Spinal cord (tissue), 10 donors: ENCODE measurements around the gene FAM168A. TPM values are rescaled to one million over a fixed set of nuclear protein-coding genes. Genes with fewer than 3 reads are reported as not detected.

Source experiments
- DNase-seq, 6 donors: peaks; one replicate each; pipeline versions ENCODE4 v3.0.0 to v3.0.0-alpha.2; 2013 to 2015; ENCODE audit warnings: low spot score in 6 of 6, low read depth in 4 of 6
- H3K27ac ChIP-seq: one replicate; pipeline ENCODE4 v1.5.1; 2013; ENCODE audit warnings: low read depth, low read length, control low read depth
- H3K27me3 ChIP-seq: one replicate; pipeline ENCODE4 v1.6.1; 2013; ENCODE audit warnings: low read length; ENCODE audit not compliant: control insufficient read depth, insufficient read depth
- H3K36me3 ChIP-seq: one replicate; pipeline ENCODE4 v1.6.1; 2013; ENCODE audit warnings: low read length; ENCODE audit not compliant: control insufficient read depth, insufficient read depth
- H3K4me1 ChIP-seq: one replicate; pipeline ENCODE4 v1.6.1; 2013; ENCODE audit warnings: low read length; ENCODE audit not compliant: control insufficient read depth, insufficient read depth
- H3K4me3 ChIP-seq: one replicate; pipeline ENCODE4 v1.5.1; 2013; ENCODE audit warnings: low read depth, low read length, control low read depth
- H3K9me3 ChIP-seq: one replicate; pipeline ENCODE4 v1.6.1; 2013; ENCODE audit warnings: low read length; ENCODE audit not compliant: control insufficient read depth, insufficient read depth
- WGBS: methylation state at CpG from one replicate; pipeline ENCODE4 v1.1.5; 2013; ENCODE audit warnings: missing lambda C conversion rate; ENCODE audit not compliant: insufficient coverage; 5-methylcytosine and 5-hydroxymethylcytosine counted together
- polyA plus RNA-seq, 2 donors: library from polyadenylated mRNA; unstranded; fragments of 120-200 nt; gene quantifications; one replicate each; pipeline ENCODE4 v1.2.1, GENCODE V29; 2013; ENCODE audit not compliant: insufficient read length in 2 of 2
- total RNA-seq, 2 donors: library from RNA; depleted of rRNA in 1 of 2; stranded (reverse); fragments of 120-200 nt in 1 of 2; fragments of >200 nt in 1 of 2; gene quantifications; one replicate each; pipeline versions ENCODE4 v1.2.3 to v1.2.4, GENCODE V29; 2013 to 2014
- donor health status: healthy.

The FAM168A gene
- total and polyA plus RNA-seq, 4 donors = 57.5 to 154 (median 103) TPM

- Histone ChIP-seq H3K4me1 (peaks cover 19% of the 10 kb centered on the region), H3K36me3 (peaks cover 60% of the 10 kb centered on the region), H3K27ac (no peak overlapping the region), H3K27me3 (no peaks in the 10 kb centered on the region), H3K4me3 (no peak overlapping the region), H3K9me3 (no peaks in the 10 kb centered on the region)
- 83% methylated on average over 5 of the region's 5 CpGs for WGBS
- DNase-seq = no peak
Measured at GRCh38 chr11:73398132-73398526, 199.8 kb downstream of the FAM168A start.

- WGBS = 82% methylated on average over 8 of the region's 8 CpGs
- no peak overlapping the region for H3K4me3 ChIP-seq
- H3K27ac ChIP-seq = no peak overlapping the region
- H3K4me1 ChIP-seq = peaks cover 24% of the 10 kb centered on the region
- H3K9me3 ChIP-seq = no peaks in the 10 kb centered on the region
- no peaks in the 10 kb centered on the region for H3K27me3 ChIP-seq
- H3K36me3 ChIP-seq = peaks cover 65% of the 10 kb centered on the region
- DNase-seq = no peak
Measured at GRCh38 chr11:73397468-73398131, 200.3 kb downstream of the FAM168A start.

- 88% methylated on average over 7 of the region's 7 CpGs for WGBS
- no peak for DNase-seq
Measured at GRCh38 chr11:73396985-73397384, 200.9 kb downstream of the FAM168A start.

GRCh38 chr11:73396251-73396930, 201.5 kb downstream of the FAM168A start:
- Histone ChIP-seq H3K36me3 (peaks cover 65% of the 10 kb centered on the region), H3K4me1 (peaks cover 25% of the 10 kb centered on the region), H3K27ac (no peak overlapping the region), H3K27me3 (no peaks in the 10 kb centered on the region), H3K9me3 (no peaks in the 10 kb centered on the region), H3K4me3 (no peak overlapping the region)
- 74% methylated on average over 5 of the region's 6 CpGs for WGBS
- no peak for DNase-seq

More at GRCh38 chr11:73396985-73397384, 200.9 kb downstream of the FAM168A start:
- Histone ChIP-seq H3K9me3 (no peaks in the 10 kb centered on the region), H3K27ac (no peak overlapping the region), H3K4me3 (no peak overlapping the region), H3K27me3 (no peaks in the 10 kb centered on the region), H3K4me1 (peaks cover 25% of the 10 kb centered on the region), H3K36me3 (peaks cover 67% of the 10 kb centered on the region)

- Histone ChIP-seq H3K4me3 (no peak overlapping the region), H3K27me3 (no peaks in the 10 kb centered on the region), H3K36me3 (peaks cover 73% of the 10 kb centered on the region), H3K4me1 (peaks cover 25% of the 10 kb centered on the region), H3K27ac (no peak overlapping the region), H3K9me3 (no peaks in the 10 kb centered on the region)
- WGBS = 90% methylated on average over 20 of the region's 22 CpGs
- DNase-seq = no peak
Measured at GRCh38 chr11:73395297-73396208, 202.4 kb downstream of the FAM168A start.

GRCh38 chr11:73394416-73395296, 203.3 kb downstream of the FAM168A start:
- Histone ChIP-seq H3K27me3 (no peaks in the 10 kb centered on the region), H3K4me1 (peaks cover 25% of the 10 kb centered on the region), H3K27ac (no peak overlapping the region), H3K9me3 (no peaks in the 10 kb centered on the region), H3K4me3 (no peak overlapping the region), H3K36me3 (peaks cover 76% of the 10 kb centered on the region)
- DNase-seq = no peak
- WGBS = 95% methylated on average over 32 of the region's 34 CpGs

GRCh38 chr11:73393479-73394415, 204.2 kb downstream of the FAM168A start:
- WGBS = 78% methylated on average over 13 of the region's 16 CpGs
- peak in 4 of 6 donors; percentile 55 to 91 (median 74) for DNase-seq
- Histone ChIP-seq H3K9me3 (no peaks in the 10 kb centered on the region), H3K27me3 (no peaks in the 10 kb centered on the region), H3K4me1 (peaks cover 29% of the 10 kb centered on the region), H3K36me3 (peaks cover 76% of the 10 kb centered on the region), H3K27ac (no peak overlapping the region), H3K4me3 (no peak overlapping the region)

- Histone ChIP-seq H3K27me3 (no peaks in the 10 kb centered on the region), H3K4me1 (peaks cover 36% of the 10 kb centered on the region), H3K9me3 (no peaks in the 10 kb centered on the region), H3K4me3 (no peak overlapping the region), H3K36me3 (peaks cover 77% of the 10 kb centered on the region), H3K27ac (no peak overlapping the region)
- DNase-seq = no peak
- 88% methylated on average over 7 of the region's 7 CpGs for WGBS
Measured at GRCh38 chr11:73393011-73393380, 204.9 kb downstream of the FAM168A start.
